HFFc6 (cell line): ENCODE data around the gene TEDC2. TPM values are rescaled to one million over a fixed set of nuclear protein-coding genes. Genes with fewer than 3 reads are reported as not detected.

Experiments
- DNase-seq: peaks from one replicate; pipeline ENCODE4 v3.0.0-alpha.2; 2018
- H3K27ac Mint-ChIP-seq: 2 replicates; pipeline ENCODE4 v1.8.0; 2020; ENCODE audit warnings: mild to moderate bottlenecking, mixed read lengths
- H3K27me3 Mint-ChIP-seq: 2 replicates; pipeline ENCODE4 v1.8.0; 2021; ENCODE audit warnings: mild to moderate bottlenecking, moderate library complexity, mixed read lengths; ENCODE audit not compliant: insufficient read depth
- H3K36me3 Mint-ChIP-seq: 2 replicates; pipeline ENCODE4 v1.8.0; 2021; ENCODE audit warnings: low read depth, mixed read lengths
- H3K4me1 Mint-ChIP-seq: 2 replicates; pipeline ENCODE4 v1.8.0; 2020; ENCODE audit warnings: low read depth, mixed read lengths
- H3K4me3 Mint-ChIP-seq: 2 replicates; pipeline ENCODE4 v1.8.0; 2020; ENCODE audit warnings: mild to moderate bottlenecking, moderate library complexity, mixed read lengths
- H3K9me3 Mint-ChIP-seq: 2 replicates; pipeline ENCODE4 v1.8.0; 2020; ENCODE audit warnings: mild to moderate bottlenecking, mixed read lengths
- total RNA-seq, 6 experiments: library from RNA; stranded (reverse); fragmentation: NEBNext Ultra II Directional; extraction: Animal tissue kit (Norgen Biotek cat#: 25700); gene quantifications; 2 replicates in 1 of 6; 3 replicates in 5 of 6; pipeline ENCODE4 v1.2.3, GENCODE V29; 2021
- TF ChIP-seq, protein P1 (sequence below): fragments of 200-600 bp; sonication (generic); IDR thresholded peaks from 2 replicates; pipeline ENCODE4 v1.5.0; 2021; ENCODE audit warnings: antibody characterized with exemption, mild to moderate bottlenecking

Gene TEDC2
- total RNA-seq, 6 experiments from 2014 or later = 3.6 to 8.3 (median 8.0) TPM

DNA sequence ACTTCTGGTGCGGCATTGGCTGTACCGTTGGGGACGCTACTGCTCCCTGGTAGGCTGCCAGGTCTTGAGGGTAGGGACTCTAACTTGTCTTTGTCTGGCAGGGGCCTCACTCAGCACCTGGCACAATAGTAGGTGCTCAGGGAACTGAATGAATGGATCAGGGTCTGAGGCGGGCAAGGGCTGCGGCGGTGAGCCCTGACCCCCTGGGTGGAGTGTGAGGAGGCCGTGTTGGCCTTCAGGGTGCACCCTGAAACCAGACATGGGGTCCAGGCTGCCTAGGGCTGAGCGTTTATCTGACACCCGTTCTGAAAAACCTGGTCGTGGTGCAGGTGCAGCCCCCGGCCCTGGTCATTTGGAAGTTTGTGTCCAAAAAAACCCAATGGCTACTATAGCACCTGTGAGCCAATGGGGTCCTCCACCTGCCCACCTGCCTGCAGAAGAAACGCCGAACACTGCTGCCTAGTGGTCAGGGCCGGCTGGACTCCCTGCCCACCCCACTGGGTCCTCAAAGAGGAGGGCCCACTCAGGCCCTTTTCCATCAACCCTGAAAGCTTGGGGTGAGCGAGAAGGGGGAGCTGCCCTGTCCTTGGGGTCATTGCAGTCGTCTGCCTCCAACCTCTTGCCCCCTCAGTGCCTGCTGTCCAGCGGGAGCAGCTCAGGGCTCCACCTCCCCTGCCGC lies 49.0 kb downstream of the TEDC2 start:
- peaks cover 22% of the 10 kb centered on the region for H3K4me1 Mint-ChIP-seq
- no peak for DNase-seq
- H3K36me3 Mint-ChIP-seq = no peaks in the 10 kb centered on the region
- H3K27ac Mint-ChIP-seq = no peak overlapping the region
- no peak overlapping the region for H3K4me3 Mint-ChIP-seq
- H3K9me3 Mint-ChIP-seq = no peaks in the 10 kb centered on the region
- TF ChIP-seq, protein P1, sequence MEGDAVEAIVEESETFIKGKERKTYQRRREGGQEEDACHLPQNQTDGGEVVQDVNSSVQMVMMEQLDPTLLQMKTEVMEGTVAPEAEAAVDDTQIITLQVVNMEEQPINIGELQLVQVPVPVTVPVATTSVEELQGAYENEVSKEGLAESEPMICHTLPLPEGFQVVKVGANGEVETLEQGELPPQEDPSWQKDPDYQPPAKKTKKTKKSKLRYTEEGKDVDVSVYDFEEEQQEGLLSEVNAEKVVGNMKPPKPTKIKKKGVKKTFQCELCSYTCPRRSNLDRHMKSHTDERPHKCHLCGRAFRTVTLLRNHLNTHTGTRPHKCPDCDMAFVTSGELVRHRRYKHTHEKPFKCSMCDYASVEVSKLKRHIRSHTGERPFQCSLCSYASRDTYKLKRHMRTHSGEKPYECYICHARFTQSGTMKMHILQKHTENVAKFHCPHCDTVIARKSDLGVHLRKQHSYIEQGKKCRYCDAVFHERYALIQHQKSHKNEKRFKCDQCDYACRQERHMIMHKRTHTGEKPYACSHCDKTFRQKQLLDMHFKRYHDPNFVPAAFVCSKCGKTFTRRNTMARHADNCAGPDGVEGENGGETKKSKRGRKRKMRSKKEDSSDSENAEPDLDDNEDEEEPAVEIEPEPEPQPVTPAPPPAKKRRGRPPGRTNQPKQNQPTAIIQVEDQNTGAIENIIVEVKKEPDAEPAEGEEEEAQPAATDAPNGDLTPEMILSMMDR = peak; percentile 16; the same call in 1 of the 2 replicates
- H3K27me3 Mint-ChIP-seq = no peaks in the 10 kb centered on the region

DNA sequence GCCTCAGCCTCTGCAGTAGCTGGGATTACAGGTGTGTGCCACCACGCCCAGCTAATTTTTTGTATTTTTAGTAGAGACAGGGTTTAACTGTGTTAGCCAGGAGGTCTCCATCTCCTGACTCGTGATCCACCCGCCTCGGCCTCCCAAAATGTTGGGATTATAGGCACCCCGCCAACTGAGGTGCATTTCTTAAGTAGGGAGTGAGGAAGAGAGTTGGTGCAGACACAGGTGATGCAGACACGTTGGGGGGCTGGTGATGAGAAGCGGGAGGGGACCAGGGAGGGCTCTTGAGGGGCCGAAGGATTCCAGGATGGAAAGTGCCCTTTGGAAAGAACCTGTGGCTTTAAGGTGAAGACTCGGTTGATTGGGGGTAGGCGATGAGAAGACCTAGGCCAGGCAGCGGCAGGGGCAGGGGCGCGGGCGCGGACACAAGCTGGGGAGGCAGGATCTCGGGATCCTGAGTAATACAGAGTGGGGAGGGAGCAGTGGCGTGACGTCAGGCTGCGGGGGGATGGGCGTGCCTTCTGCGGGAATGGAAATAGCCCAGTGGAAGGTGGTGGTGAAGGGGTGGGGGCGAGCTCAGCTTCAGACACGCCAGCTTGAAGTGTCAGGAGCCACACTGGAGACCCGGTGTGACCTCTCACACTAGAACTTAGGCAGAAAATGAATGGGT lies 51.4 kb downstream of the TEDC2 start:
- H3K9me3 Mint-ChIP-seq = no peaks in the 10 kb centered on the region
- peaks cover 14% of the 10 kb centered on the region for H3K36me3 Mint-ChIP-seq
- H3K27ac Mint-ChIP-seq = peak overlapping the region; percentile 68
- TF ChIP-seq, protein P1 = no peak
- DNase-seq = no peak
- peaks cover 35% of the 10 kb centered on the region for H3K4me1 Mint-ChIP-seq
- H3K27me3 Mint-ChIP-seq = peaks cover 6% of the 10 kb centered on the region
- peak overlapping the region; percentile 65 for H3K4me3 Mint-ChIP-seq

DNA sequence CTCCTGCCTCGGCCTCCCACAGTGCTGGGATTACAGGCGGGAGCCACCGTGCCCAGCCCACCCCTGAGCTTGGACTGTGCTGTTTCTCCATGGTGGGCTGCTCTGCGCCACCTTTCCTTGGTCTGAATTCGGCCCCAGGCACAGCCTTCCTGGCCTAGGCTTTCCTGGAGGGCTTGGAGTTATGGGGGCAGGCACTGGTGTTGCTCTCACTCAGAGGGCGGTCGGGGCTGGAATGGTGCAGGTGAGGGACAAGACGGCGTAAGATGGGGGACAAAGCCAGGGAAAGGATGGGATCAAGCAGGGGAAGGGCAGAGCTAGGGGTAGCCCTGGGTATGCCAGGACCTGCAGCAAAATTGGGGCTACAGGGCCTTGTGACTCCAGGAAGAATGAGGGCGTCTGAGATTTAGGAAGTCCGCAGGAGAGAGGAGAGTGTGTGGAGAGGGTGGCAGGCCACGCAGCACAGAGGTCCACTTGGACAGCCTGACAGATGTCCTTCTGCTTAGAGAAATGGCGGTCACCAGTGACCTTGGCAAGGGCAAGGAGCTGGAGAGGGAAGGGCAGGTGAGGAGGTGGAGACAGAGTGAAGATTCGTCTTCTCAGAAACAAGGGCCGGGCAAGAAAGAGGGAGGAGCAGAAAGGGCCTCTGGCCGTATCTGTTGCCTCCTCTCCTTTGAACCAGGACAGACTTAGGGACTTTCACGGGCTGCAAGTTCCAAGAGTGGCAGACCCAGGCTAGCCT lies 52.3 kb downstream of the TEDC2 start:
- H3K4me1 Mint-ChIP-seq = peaks cover 44% of the 10 kb centered on the region
- peak overlapping the region; percentile 90 for H3K4me3 Mint-ChIP-seq
- H3K27me3 Mint-ChIP-seq = peaks cover 9% of the 10 kb centered on the region
- DNase-seq = no peak
- H3K9me3 Mint-ChIP-seq = no peaks in the 10 kb centered on the region
- TF ChIP-seq, protein P1 = no peak
- peaks cover 23% of the 10 kb centered on the region for H3K36me3 Mint-ChIP-seq
- no peak overlapping the region for H3K27ac Mint-ChIP-seq

DNA sequence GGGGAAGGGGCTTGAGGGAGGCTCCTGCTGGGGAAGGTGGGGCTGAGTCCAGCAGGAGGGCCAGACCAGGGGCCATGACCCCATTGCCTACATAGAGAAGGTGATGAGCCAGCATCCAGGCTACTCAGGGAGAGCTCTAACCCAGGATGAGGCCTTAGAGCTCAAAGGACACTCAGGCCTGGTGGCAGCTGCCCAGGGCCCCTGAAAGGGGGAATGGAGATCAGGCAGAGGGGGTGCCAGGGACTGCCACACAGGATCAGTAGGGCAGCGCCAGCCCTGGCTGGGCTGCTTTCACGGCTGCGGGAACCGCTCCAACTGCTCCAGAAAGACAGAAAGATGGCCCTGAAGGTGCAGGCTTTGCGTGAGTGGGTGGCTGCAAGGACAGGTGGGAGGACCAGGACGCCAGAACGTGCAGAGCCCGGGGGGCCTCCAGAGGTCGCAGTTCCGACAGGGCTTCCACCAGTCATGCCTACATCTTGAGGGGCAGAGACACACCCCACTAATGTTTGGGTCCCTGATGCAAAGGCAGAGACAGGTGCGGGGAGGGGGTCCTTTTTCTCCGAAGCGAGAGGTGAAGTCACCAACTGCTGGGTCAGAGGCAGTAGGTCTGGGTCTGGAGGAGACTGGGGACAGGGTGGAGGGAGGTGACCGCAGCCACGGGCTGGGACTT lies 53.0 kb downstream of the TEDC2 start:
- peak overlapping the region; percentile 90 for H3K4me3 Mint-ChIP-seq
- TF ChIP-seq, protein P1 = peak; percentile 39; the same call in 1 of the 2 replicates
- H3K36me3 Mint-ChIP-seq = peaks cover 23% of the 10 kb centered on the region
- H3K27ac Mint-ChIP-seq = peak overlapping the region; percentile 36; the same call in 1 of the 2 replicates
- no peak for DNase-seq
- no peaks in the 10 kb centered on the region for H3K9me3 Mint-ChIP-seq
- peaks cover 9% of the 10 kb centered on the region for H3K27me3 Mint-ChIP-seq
- H3K4me1 Mint-ChIP-seq = peaks cover 51% of the 10 kb centered on the region
